Neural progenitor cell (in vitro differentiated cells): ENCODE data around the gene SLC22A5. TPM values are rescaled to one million over a fixed set of nuclear protein-coding genes. Genes with fewer than 3 reads are reported as not detected.

ENCODE experiments used
- DNase-seq: peaks from one replicate; pipeline ENCODE4 v3.0.0-alpha.2; 2016; ENCODE audit warnings: low spot score
- H2AFZ ChIP-seq: fragments of 200-600 bp; sonication (generic); replicated peaks from 2 replicates; pipeline ENCODE4 v1.6.1; 2016; ENCODE audit warnings: antibody characterized with exemption
- H3F3A ChIP-seq: fragments of 200-600 bp; sonication (generic); 2 replicates; pipeline ENCODE4 v1.6.1; 2016; ENCODE audit warnings: antibody characterized with exemption, low read depth
- H3K27ac ChIP-seq: fragments of 200-600 bp; sonication (generic); 2 replicates; pipeline ENCODE4 v1.5.1; 2016; ENCODE audit warnings: mild to moderate bottlenecking
- H3K27me3 ChIP-seq: fragments of 200-600 bp; sonication (generic); 2 replicates; pipeline ENCODE4 v1.6.1; 2016; ENCODE audit warnings: mild to moderate bottlenecking, moderate library complexity
- H3K36me3 ChIP-seq: fragments of 200-600 bp; sonication (generic); 2 replicates; pipeline ENCODE4 v1.5.1; 2016
- H3K4me1 ChIP-seq: fragments of 200-600 bp; sonication (generic); 2 replicates; pipeline ENCODE4 v1.6.1; 2016; ENCODE audit warnings: mixed run types
- H3K4me2 ChIP-seq: fragments of 200-600 bp; sonication (generic); 2 replicates; pipeline ENCODE4 v1.6.1; 2016
- H3K4me3 ChIP-seq: fragments of 200-600 bp; sonication (generic); 2 replicates; pipeline ENCODE4 v1.5.1; 2016
- H3K79me2 ChIP-seq: fragments of 200-600 bp; sonication (generic); 2 replicates; pipeline ENCODE4 v1.6.1; 2016; ENCODE audit warnings: low read depth
- H3K9ac ChIP-seq: fragments of 200-600 bp; sonication (generic); 2 replicates; pipeline ENCODE4 v1.6.1; 2016
- H3K9me3 ChIP-seq: fragments of 200-600 bp; sonication (generic); 2 replicates; pipeline ENCODE4 v1.5.1; 2016; ENCODE audit warnings: low read depth
- H4K20me1 ChIP-seq: fragments of 200-600 bp; sonication (generic); 2 replicates; pipeline ENCODE4 v1.6.1; 2016; ENCODE audit warnings: low read depth
- H3K27ac Mint-ChIP-seq: 3 replicates; pipeline ENCODE4 v1.8.0; 2021; ENCODE audit warnings: mixed read lengths
- H3K27me3 Mint-ChIP-seq: 2 replicates; pipeline ENCODE4 v1.8.0; 2022; ENCODE audit warnings: low read depth, mild to moderate bottlenecking, inconsistent platforms, moderate library complexity, mixed read lengths; ENCODE audit not compliant: insufficient read depth
- H3K36me3 Mint-ChIP-seq: 3 replicates; pipeline ENCODE4 v1.8.0; 2021; ENCODE audit warnings: mixed read lengths
- H3K4me1 Mint-ChIP-seq: 3 replicates; pipeline ENCODE4 v1.8.0; 2021; ENCODE audit warnings: mixed read lengths
- H3K4me3 Mint-ChIP-seq: 3 replicates; pipeline ENCODE4 v1.8.0; 2021; ENCODE audit warnings: mild to moderate bottlenecking, moderate library complexity, mixed read lengths
- H3K9me3 Mint-ChIP-seq: 3 replicates; pipeline ENCODE4 v1.8.0; 2020; ENCODE audit warnings: mixed read lengths
- CTCF ChIP-seq: fragments of 200-600 bp; sonication (generic); IDR thresholded peaks from 2 replicates; pipeline ENCODE4 v1.5.1; 2017; ENCODE audit warnings: antibody characterized with exemption, mild to moderate bottlenecking
- EZH2 ChIP-seq: fragments of 200-600 bp; sonication (generic); IDR thresholded peaks from 2 replicates; pipeline ENCODE4 v1.6.1; 2017; ENCODE audit warnings: antibody characterized with exemption, mild to moderate bottlenecking, moderate library complexity
- EZH2phosphoT487 ChIP-seq: fragments of 200-600 bp; sonication (generic); IDR thresholded peaks from 2 replicates; pipeline ENCODE4 v1.6.1; 2017; ENCODE audit warnings: antibody characterized with exemption
- total RNA-seq: library from RNA; depleted of rRNA; stranded (reverse); fragments of >200 nt; gene quantifications from 2 replicates; pipeline ENCODE4 v1.2.3, GENCODE V29; 2015; ENCODE audit warnings: low replicate concordance

Gene SLC22A5
- total RNA-seq, 1 donor from 2014 or later = 3.1 TPM

- Histone ChIP-seq H2AFZ (no peak overlapping the region), H3K27ac (no peak overlapping the region), H3K9me3 (no peaks in the 10 kb centered on the region), H3K79me2 (no peaks in the 10 kb centered on the region), H3F3A (no peaks in the 10 kb centered on the region), H3K27me3 (no peaks in the 10 kb centered on the region), H3K9ac (no peak overlapping the region), H3K4me1 (no peaks in the 10 kb centered on the region), H3K36me3 (no peaks in the 10 kb centered on the region), H3K4me2 (no peak overlapping the region), H4K20me1 (no peaks in the 10 kb centered on the region), H3K4me3 (no peak overlapping the region)
- Mint-ChIP-seq H3K36me3 (no peaks in the 10 kb centered on the region), H3K4me1 (no peaks in the 10 kb centered on the region), H3K4me3 (no peak overlapping the region), H3K27me3 (peaks cover 2% of the 10 kb centered on the region), H3K27ac (no peak overlapping the region), H3K9me3 (no peaks in the 10 kb centered on the region)
- no peak for DNase-seq
- TF ChIP-seq CTCF (no peak), EZH2 (no peak), EZH2phosphoT487 (no peak)
Observed at GRCh38 chr5:132380047-132380446, 10.5 kb downstream of the SLC22A5 start.

- Mint-ChIP-seq H3K36me3 (no peaks in the 10 kb centered on the region), H3K27me3 (peaks cover 2% of the 10 kb centered on the region), H3K27ac (no peak overlapping the region), H3K4me3 (no peak overlapping the region), H3K9me3 (no peaks in the 10 kb centered on the region), H3K4me1 (no peaks in the 10 kb centered on the region)
- H4K20me1 ChIP-seq = no peaks in the 10 kb centered on the region
- no peaks in the 10 kb centered on the region for H3K27me3 ChIP-seq
- H3K4me1 ChIP-seq = no peaks in the 10 kb centered on the region
- no peak overlapping the region for H3K4me3 ChIP-seq
- no peak overlapping the region for H3K9ac ChIP-seq
- H2AFZ ChIP-seq = no peak overlapping the region
- H3K36me3 ChIP-seq = no peaks in the 10 kb centered on the region
- no peak overlapping the region for H3K27ac ChIP-seq
- no peak overlapping the region for H3K4me2 ChIP-seq
- H3K79me2 ChIP-seq = no peaks in the 10 kb centered on the region
- no peak for DNase-seq
- no peaks in the 10 kb centered on the region for H3K9me3 ChIP-seq
- TF ChIP-seq CTCF (no peak), EZH2 (no peak), EZH2phosphoT487 (no peak)
- no peaks in the 10 kb centered on the region for H3F3A ChIP-seq
Observed at GRCh38 chr5:132380741-132381140, 11.2 kb downstream of the SLC22A5 start.

- Histone ChIP-seq H3K79me2 (no peaks in the 10 kb centered on the region), H3K27me3 (no peaks in the 10 kb centered on the region), H3K36me3 (no peaks in the 10 kb centered on the region), H3K9me3 (no peaks in the 10 kb centered on the region), H3F3A (no peaks in the 10 kb centered on the region), H2AFZ (no peak overlapping the region), H3K27ac (no peak overlapping the region), H3K9ac (no peak overlapping the region), H3K4me1 (no peaks in the 10 kb centered on the region), H3K4me3 (no peak overlapping the region), H4K20me1 (no peaks in the 10 kb centered on the region), H3K4me2 (no peak overlapping the region)
- Mint-ChIP-seq H3K4me3 (no peak overlapping the region), H3K36me3 (no peaks in the 10 kb centered on the region), H3K27ac (no peak overlapping the region), H3K27me3 (peaks cover 2% of the 10 kb centered on the region), H3K9me3 (no peaks in the 10 kb centered on the region), H3K4me1 (no peaks in the 10 kb centered on the region)
- TF ChIP-seq CTCF = no peak
- no peak for TF ChIP-seq EZH2
- TF ChIP-seq EZH2phosphoT487 = no peak
- DNase-seq = no peak
Observed at GRCh38 chr5:132381614-132382013, 12.1 kb downstream of the SLC22A5 start.

- Histone ChIP-seq H3K4me1 (no peaks in the 10 kb centered on the region), H2AFZ (no peak overlapping the region), H4K20me1 (no peaks in the 10 kb centered on the region), H3K9ac (no peak overlapping the region), H3K4me2 (no peak overlapping the region), H3K36me3 (no peaks in the 10 kb centered on the region), H3K9me3 (no peaks in the 10 kb centered on the region), H3K27me3 (no peaks in the 10 kb centered on the region), H3F3A (no peaks in the 10 kb centered on the region), H3K27ac (no peak overlapping the region), H3K79me2 (no peaks in the 10 kb centered on the region), H3K4me3 (no peak overlapping the region)
- TF ChIP-seq EZH2 (no peak), EZH2phosphoT487 (no peak), CTCF (no peak)
- Mint-ChIP-seq H3K4me3 (no peak overlapping the region), H3K36me3 (no peaks in the 10 kb centered on the region), H3K9me3 (no peaks in the 10 kb centered on the region), H3K27me3 (peaks cover 4% of the 10 kb centered on the region), H3K4me1 (peaks cover 4% of the 10 kb centered on the region), H3K27ac (no peak overlapping the region)
- no peak for DNase-seq
Observed at GRCh38 chr5:132383261-132383660, 13.8 kb downstream of the SLC22A5 start.
